CD14-positive monocyte (primary cell): Measurements from ENCODE around the gene FN1. TPM values are rescaled to one million over a fixed set of nuclear protein-coding genes. Genes with fewer than 3 reads are reported as not detected.
"Not testable (repeated sequence)": the region's sequence is repeated elsewhere in the genome, so short reads cannot be mapped to it uniquely, and the experiment has no call there.

Experiments used
- DNase-seq, 3 donors: peaks; one replicate each; pipeline ENCODE4 v3.0.0-alpha.2; 2011 to 2022
- H2AFZ ChIP-seq: 2 replicates; pipeline ENCODE4 v1.6.0; 2012; ENCODE audit warnings: mild to moderate bottlenecking, low read depth, low read length, inconsistent platforms; ENCODE audit not compliant: insufficient read depth, poor library complexity, severe bottlenecking
- H3K27ac ChIP-seq, 2 donors: 1 replicate in 1 of 2; 2 replicates in 1 of 2; pipeline ENCODE4 v1.5.1; 2012 to 2013; ENCODE audit warnings: low read length in 2 of 2, control low read depth in 1 of 2, inconsistent platforms in 1 of 2, low read depth in 1 of 2, mild to moderate bottlenecking in 1 of 2
- H3K27me3 ChIP-seq, 2 donors: one replicate each; pipeline versions ENCODE4 v1.6.0 to v1.6.1; 2011 to 2013; ENCODE audit warnings: low read length in 2 of 2; ENCODE audit not compliant: control insufficient read depth in 2 of 2, insufficient read depth in 2 of 2
- H3K36me3 ChIP-seq, 2 donors: replicated peaks in 1 of 2; 1 replicate in 1 of 2; 2 replicates in 1 of 2; pipeline versions ENCODE4 v1.5.1 to v1.6.1; 2012 to 2013; ENCODE audit warnings: low read length in 2 of 2, control low read depth in 1 of 2, inconsistent platforms in 1 of 2, mild to moderate bottlenecking in 1 of 2; ENCODE audit not compliant: insufficient read depth in 2 of 2, control insufficient read depth in 1 of 2
- H3K4me1 ChIP-seq, 2 donors: 1 replicate in 1 of 2; 2 replicates in 1 of 2; pipeline versions ENCODE4 v1.5.1 to v1.6.1; 2012 to 2013; ENCODE audit warnings: low read length in 2 of 2, control low read depth in 1 of 2, inconsistent platforms in 1 of 2, mild to moderate bottlenecking in 1 of 2, moderate library complexity in 1 of 2; ENCODE audit not compliant: insufficient read depth in 2 of 2, control insufficient read depth in 1 of 2
- H3K4me2 ChIP-seq: replicated peaks from 2 replicates; pipeline ENCODE3; 2012; ENCODE audit warnings: low read length, moderate library complexity, mild to moderate bottlenecking; ENCODE audit not compliant: poor library complexity, severe bottlenecking; ENCODE audit errors: extremely low read depth
- H3K4me3 ChIP-seq, 3 experiments: fragments of 200-600 bp in 1 of 3; sonication (generic) in 1 of 3; replicated peaks in 1 of 3; 1 replicate in 2 of 3; 2 replicates in 1 of 3; pipeline ENCODE4 v1.5.1; 2011 to 2013; ENCODE audit warnings: low read length in 3 of 3, mild to moderate bottlenecking in 3 of 3, control low read depth in 2 of 3, low read depth in 2 of 3, inconsistent platforms in 1 of 3, moderate library complexity in 1 of 3
- H3K79me2 ChIP-seq: 2 replicates; pipeline ENCODE4 v1.6.0; 2012; ENCODE audit warnings: mild to moderate bottlenecking, control low read depth, inconsistent platforms, low read length, moderate library complexity; ENCODE audit not compliant: insufficient read depth
- H3K9ac ChIP-seq: 2 replicates; pipeline ENCODE4 v1.6.0; 2017; ENCODE audit warnings: low read length, mild to moderate bottlenecking; ENCODE audit not compliant: insufficient read depth, poor library complexity, severe bottlenecking
- H3K9me3 ChIP-seq, 2 donors: replicated peaks in 1 of 2; 1 replicate in 1 of 2; 2 replicates in 1 of 2; pipeline versions ENCODE4 v1.5.1 to v1.6.1; 2012 to 2013; ENCODE audit warnings: low read length in 2 of 2, control low read depth in 1 of 2; ENCODE audit not compliant: control insufficient read depth in 1 of 2, insufficient read depth in 1 of 2
- H4K20me1 ChIP-seq: 2 replicates; pipeline ENCODE4 v1.6.0; 2012; ENCODE audit warnings: mild to moderate bottlenecking, low read length, control low read depth, moderate library complexity; ENCODE audit not compliant: insufficient read depth
- H3K27ac Mint-ChIP-seq, 7 donors: one replicate each; pipeline ENCODE4 v1.8.0; 2020; ENCODE audit warnings: mild to moderate bottlenecking in 7 of 7, mixed read lengths in 7 of 7, moderate library complexity in 6 of 7, inconsistent platforms in 2 of 7
- H3K27me3 Mint-ChIP-seq, 3 donors: one replicate each; pipeline ENCODE4 v1.8.0; 2021 to 2022; ENCODE audit warnings: low read depth in 3 of 3, mild to moderate bottlenecking in 3 of 3, mixed read lengths in 3 of 3, moderate library complexity in 3 of 3, inconsistent platforms in 1 of 3
- H3K36me3 Mint-ChIP-seq, 2 donors: one replicate each; pipeline ENCODE4 v1.8.0; 2020; ENCODE audit warnings: mixed read lengths in 2 of 2, inconsistent platforms in 1 of 2, mild to moderate bottlenecking in 1 of 2
- H3K4me1 Mint-ChIP-seq: one replicate; pipeline ENCODE4 v1.8.0; 2020; ENCODE audit warnings: mild to moderate bottlenecking, mixed read lengths
- H3K4me3 Mint-ChIP-seq, 2 donors: one replicate each; pipeline ENCODE4 v1.8.0; 2020; ENCODE audit warnings: mild to moderate bottlenecking in 2 of 2, mixed read lengths in 2 of 2, moderate library complexity in 1 of 2
- H3K9me3 Mint-ChIP-seq, 7 donors: one replicate each; pipeline ENCODE4 v1.8.0; 2020 to 2022; ENCODE audit warnings: mixed read lengths in 7 of 7, mild to moderate bottlenecking in 6 of 7, moderate library complexity in 6 of 7, inconsistent platforms in 2 of 7
- CTCF ChIP-seq: fragments of 200-600 bp; IDR thresholded peaks from one replicate; pipeline ENCODE4 v1.8.0; 2022; ENCODE audit warnings: antibody characterized with exemption, mild to moderate bottlenecking
- WGBS: methylation state at CpG from one replicate; pipeline ENCODE4 v1.1.5; 2013; ENCODE audit warnings: missing lambda C conversion rate; ENCODE audit not compliant: insufficient coverage; 5-methylcytosine and 5-hydroxymethylcytosine counted together
- intact Hi-C, 2 donors: fragments of 100-400 bp; cut with micrococcal nuclease; formaldehyde crosslinking; loops; one replicate each; pipeline versions ENCODE4 v1.15.0 to v1.15.1; 2023
- polyA plus RNA-seq, 3 donors: library from polyadenylated mRNA; depleted of rRNA in 1 of 3; unstranded in 2 of 3; stranded (reverse) in 1 of 3; fragments of 300-500 nt in 2 of 3; fragments of >200 nt in 1 of 3; fragmentation: Illumina TruSeq in 2 of 3; gene quantifications; 1 replicate in 2 of 3; 2 replicates in 1 of 3; pipeline ENCODE4 v1.2.3, GENCODE V29; 2012 to 2021

The FN1 gene
- polyA plus RNA-seq, 3 donors: 0.21 to 0.72 (median 0.23) TPM

- intact Hi-C loops: no loop called here
- no peaks in the 10 kb centered on the region for H3K4me1 Mint-ChIP-seq
- Histone ChIP-seq H3K4me1 (no peaks in the 10 kb centered on the region), H3K27ac (no peak overlapping the region), H3K9me3 (no peaks in the 10 kb centered on the region), H2AFZ (no peak overlapping the region), H3K27me3 (peaks cover 0 to under 1% of the 10 kb centered on the region in 2 donors), H3K4me2 (no peak overlapping the region), H4K20me1 (no peaks in the 10 kb centered on the region), H3K79me2 (no peaks in the 10 kb centered on the region), H3K36me3 (no peaks in the 10 kb centered on the region), H3K9ac (no peak overlapping the region), H3K4me3 (no peak overlapping the region)
- no peak overlapping the region for H3K4me3 Mint-ChIP-seq
- WGBS: 93% methylated on average over 11 of the region's 18 CpGs
- peaks cover 0 to 3% (median 0%) of the 10 kb centered on the region in 7 donors for H3K9me3 Mint-ChIP-seq
- DNase-seq: no peak
- no peak for TF ChIP-seq CTCF
- no peak overlapping the region for H3K27ac Mint-ChIP-seq
- H3K27me3 Mint-ChIP-seq: peaks cover 0 to 7% (median 3%) of the 10 kb centered on the region in 3 donors
- H3K36me3 Mint-ChIP-seq: no peaks in the 10 kb centered on the region
Measured at GRCh38 chr2:215409331-215410127, 26.3 kb downstream of the FN1 start.

DNA sequence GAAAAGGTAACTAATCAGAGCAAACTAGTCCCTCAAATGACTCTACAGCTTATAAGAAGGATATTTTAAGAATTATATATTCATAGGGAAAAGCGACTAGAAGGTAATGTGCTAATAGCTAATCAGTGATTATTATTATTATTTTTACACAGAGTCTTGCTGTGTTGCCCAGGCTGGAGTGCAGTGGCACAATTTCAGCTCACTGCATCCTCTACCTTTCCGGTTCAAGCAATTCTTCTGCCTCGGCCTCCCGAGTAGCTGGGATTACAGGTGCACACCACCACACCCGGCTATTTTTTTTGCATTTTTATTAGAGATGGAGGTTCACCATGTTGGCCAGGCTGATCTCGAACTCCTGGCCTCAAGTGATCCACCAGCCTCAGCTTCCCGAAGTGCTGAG lies 27.4 kb downstream of the FN1 start:
- H3K4me3 ChIP-seq, H3K9me3 Mint-ChIP-seq, H3K27me3 Mint-ChIP-seq, H2AFZ ChIP-seq, H3K27me3 ChIP-seq, H3K79me2 ChIP-seq, H3K27ac ChIP-seq, intact Hi-C loops, H3K4me1 ChIP-seq, H3K36me3 Mint-ChIP-seq, H3K9me3 ChIP-seq, H3K27ac Mint-ChIP-seq, DNase-seq, H3K9ac ChIP-seq, H3K4me3 Mint-ChIP-seq, H4K20me1 ChIP-seq, H3K36me3 ChIP-seq, H3K4me2 ChIP-seq, H3K4me1 Mint-ChIP-seq: not testable (repeated sequence)
- WGBS: no CpG with 5 or more reads among the region's 7 CpGs
